Loucy (cell line): ENCODE results near the gene EFL1.

Experiments used
- EZH2phosphoT487 ChIP-seq: fragments of 200-600 bp; IDR thresholded peaks from 2 replicates; pipeline ENCODE4 v1.6.1; 2018; ENCODE audit warnings: antibody characterized with exemption, mild to moderate bottlenecking, moderate library complexity, borderline replicate concordance
- TF ChIP-seq, protein P1 (sequence below): fragments of 200-600 bp; sonication (generic); conservative IDR thresholded peaks from 2 replicates; pipeline ENCODE4 v1.5.1; 2014; ENCODE audit warnings: mild to moderate bottlenecking, antibody characterized with exemption, low read length

DNA sequence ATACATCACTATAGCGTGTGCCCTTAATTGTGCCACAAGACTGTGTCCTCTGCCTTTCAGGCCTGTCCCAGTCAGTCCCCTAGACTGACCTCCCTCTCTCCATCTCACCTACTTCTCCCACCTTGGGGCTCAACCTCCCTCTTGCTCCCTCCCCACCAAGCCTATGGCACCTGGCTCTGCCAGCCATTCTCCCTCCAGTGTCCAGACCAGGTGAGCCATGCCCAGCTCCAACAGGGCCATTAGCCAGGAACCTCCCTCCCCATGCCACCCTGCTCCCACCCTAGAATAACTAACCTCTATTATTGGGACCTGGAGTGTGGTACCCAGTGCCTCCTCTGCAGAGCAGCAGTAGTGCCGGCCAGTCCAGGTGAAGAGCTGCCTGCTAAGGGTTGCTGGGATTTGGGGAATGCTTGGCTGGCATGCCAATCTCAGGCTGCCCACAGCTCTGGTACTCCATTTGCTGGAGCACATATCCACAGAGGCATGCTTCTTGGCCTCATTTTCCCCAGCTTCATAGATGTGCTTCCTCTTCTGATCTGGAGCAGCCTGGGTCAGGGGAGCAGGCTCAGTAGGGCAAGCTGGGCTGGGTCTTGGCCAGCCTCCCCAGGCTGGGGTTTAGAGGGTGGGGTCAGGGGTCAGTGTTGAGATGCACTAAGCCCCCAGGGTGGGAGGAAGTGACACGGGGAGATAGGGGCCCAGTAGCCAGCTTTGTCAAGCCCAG is 38.9 kb upstream of the EFL1 start:
- TF ChIP-seq, protein P1, sequence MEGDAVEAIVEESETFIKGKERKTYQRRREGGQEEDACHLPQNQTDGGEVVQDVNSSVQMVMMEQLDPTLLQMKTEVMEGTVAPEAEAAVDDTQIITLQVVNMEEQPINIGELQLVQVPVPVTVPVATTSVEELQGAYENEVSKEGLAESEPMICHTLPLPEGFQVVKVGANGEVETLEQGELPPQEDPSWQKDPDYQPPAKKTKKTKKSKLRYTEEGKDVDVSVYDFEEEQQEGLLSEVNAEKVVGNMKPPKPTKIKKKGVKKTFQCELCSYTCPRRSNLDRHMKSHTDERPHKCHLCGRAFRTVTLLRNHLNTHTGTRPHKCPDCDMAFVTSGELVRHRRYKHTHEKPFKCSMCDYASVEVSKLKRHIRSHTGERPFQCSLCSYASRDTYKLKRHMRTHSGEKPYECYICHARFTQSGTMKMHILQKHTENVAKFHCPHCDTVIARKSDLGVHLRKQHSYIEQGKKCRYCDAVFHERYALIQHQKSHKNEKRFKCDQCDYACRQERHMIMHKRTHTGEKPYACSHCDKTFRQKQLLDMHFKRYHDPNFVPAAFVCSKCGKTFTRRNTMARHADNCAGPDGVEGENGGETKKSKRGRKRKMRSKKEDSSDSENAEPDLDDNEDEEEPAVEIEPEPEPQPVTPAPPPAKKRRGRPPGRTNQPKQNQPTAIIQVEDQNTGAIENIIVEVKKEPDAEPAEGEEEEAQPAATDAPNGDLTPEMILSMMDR: no peak
- TF ChIP-seq EZH2phosphoT487: no peak
